DMS79 (cell line): ENCODE data around the gene CLEC17A.
A peak's percentile ranks its signal among the peaks of the same experiment; 100 is the strongest.
"Not testable (repeated sequence)": the region's sequence is repeated elsewhere in the genome, so short reads cannot be mapped to it uniquely, and the experiment has no call there.

Source experiments
- DNase-seq: peaks from one replicate; lab custom pipeline; 2025; lab: John Stamatoyannopoulos, UW

The CLEC17A gene

DNA sequence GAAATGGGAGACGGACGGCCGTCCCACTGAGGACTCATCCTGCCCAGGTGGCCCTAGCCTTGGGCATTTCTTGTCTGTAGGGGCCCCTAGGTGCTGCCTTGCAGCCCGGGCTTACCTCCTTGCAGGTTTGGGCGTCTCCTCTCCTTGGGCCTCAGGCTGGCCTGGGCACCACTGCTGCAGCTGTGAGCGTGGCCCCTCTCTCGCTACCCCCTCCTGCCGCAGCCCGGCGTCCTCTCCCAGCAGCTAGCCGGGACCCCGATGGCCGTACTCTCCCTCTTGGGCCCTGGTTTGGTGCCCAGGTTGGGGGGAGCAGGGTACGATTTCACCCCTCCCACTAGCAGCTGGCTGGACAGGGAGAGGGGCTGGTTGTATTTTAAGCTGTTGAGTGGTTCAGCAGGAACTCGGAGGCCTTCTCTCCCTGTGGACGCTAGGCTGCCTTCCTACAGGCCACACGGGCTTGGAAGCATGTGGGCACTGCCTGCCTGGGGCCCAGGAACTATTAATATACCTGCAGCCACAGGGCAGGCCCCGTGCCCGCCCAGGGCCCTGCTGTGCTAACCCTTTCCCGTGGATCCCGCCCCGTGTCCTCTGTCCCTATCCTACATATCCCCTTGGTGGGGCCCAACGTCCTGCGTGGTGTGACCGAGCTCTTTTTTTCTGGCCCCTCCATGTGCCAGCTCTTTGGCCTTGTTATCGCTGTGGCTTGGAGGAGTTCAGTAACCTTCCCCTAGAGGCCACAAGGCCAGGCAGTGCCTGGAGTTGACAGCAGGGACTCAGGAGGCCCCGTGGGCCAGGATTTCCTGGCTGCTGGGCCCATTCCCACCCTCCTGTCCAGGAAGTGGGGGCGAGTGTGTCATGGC lies 22.7 kb upstream of the CLEC17A start:
- no peak for DNase-seq

DNA sequence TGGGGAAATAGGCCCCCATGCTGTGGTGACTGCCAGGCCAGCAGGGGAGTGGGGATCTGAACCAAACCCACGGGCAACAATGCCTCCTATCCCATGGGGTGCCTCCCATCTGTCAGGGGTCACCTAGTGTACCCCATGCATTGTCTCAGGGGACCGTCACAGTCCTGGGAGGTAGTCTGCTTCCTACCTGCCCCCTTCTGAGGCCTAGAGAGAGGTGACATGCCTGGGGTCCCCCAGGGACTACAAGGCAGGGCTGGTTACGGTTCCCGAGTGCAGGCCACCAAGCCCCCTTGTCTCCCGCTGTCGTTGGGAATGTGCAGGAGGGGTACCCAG lies 22.1 kb upstream of the CLEC17A start:
- DNase-seq = no peak

DNA sequence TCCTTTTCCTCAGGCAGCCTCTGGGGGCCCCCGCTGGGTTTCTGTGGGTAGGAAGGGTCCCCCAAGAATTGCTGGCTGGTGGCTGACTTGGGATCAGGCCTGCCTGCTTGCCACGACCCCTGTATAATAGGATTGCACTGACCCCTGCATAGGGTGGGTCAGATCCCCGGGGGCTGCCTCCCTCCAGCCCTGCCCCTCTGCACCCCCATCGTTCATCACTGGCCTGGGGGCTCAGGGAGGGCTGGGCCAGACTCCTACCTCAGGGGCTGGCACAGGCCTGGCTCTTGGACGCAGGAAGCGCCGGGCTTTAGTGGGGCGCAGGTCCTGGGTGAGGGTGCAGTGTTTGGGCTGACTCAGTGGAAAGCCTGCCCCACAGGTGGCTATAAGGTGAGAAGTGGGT lies 21.6 kb upstream of the CLEC17A start:
- DNase-seq = no peak

DNA sequence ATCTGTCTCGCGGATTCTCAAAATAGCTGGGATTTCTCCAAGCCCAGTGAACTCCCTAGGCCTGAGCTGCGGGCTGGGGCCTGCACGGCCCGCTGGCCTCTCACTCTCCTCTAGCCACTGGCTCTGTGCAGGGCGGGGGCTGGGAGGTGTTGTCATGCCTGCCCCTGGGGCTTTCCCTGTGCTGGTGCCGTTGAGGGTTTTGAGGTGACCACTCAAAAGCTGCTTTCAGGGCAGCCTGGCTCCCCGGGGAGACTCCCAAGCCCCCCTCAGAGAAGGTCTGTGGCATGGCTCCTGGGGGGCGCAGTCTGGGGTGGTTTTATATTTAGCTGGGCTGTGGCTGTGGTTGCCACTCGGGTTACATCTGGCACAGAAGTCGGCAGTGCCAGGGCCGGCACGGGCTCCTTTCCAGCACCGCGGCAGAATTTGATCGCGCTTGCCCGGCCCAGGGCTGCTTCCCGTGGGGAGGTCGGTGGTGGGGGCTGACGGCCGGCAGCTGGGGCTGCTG lies 21.0 kb upstream of the CLEC17A start:
- DNase-seq = no peak

DNA sequence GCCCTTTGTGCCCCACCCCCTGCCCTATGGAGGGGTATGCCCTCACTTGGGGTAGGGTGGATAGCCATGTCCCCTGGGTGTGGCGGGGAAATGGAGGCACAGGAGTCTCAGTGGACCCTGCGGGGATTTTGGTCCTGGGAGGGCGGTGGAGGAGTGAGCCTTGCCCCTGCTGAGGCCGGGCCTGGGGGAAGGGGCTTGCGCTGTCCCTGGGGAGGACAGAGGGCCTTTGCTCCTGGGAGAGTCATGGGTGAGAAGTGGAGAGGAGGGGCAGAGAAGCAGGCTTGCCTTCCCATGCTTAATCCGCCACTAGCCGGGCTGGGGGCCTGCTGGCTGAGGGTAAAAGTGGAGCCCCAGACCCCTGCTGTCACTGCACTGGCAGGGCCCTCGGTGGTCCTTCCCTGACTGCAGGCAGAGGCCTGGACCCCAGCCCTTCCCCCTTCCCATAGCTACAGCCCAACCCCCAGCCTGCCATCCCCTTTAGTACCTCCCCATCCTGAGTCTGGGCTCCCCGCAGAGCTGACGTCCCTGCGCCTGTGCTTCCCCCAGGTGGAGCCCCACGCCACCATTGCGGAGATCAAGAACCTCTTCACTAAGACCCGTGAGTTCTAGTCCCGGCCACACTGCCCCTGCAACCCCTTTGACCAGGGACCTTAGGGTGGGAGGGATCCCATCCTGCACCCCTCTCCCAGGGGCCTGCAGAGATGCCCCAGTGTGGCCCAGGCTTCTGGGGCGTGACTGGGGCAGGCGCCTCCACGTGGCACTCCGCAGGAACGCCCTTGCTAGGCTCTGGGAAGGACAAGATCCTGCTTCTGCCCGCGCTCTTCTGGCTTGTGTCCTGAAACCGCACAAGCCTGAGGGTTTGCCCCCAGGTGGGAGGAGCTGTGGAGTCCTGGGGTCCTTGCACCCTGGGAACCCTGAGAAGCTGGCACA lies 20.0 kb upstream of the CLEC17A start:
- no peak for DNase-seq

DNA sequence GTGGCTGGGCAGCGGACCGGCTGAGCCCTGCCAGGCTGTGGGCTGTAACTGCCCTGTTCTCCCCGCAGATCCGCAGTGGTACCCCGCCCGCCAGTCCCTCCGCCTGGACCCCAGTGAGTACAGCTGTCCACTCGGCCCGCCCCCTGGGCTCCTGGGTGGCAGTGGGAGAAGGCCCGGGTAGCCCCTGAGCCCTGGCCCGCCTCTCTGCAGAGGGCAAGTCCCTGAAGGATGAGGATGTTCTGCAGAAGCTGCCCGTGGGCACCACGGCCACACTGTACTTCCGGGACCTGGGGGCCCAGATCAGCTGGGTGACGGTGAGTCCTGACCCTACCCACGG lies 19.3 kb upstream of the CLEC17A start:
- no peak for DNase-seq

DNA sequence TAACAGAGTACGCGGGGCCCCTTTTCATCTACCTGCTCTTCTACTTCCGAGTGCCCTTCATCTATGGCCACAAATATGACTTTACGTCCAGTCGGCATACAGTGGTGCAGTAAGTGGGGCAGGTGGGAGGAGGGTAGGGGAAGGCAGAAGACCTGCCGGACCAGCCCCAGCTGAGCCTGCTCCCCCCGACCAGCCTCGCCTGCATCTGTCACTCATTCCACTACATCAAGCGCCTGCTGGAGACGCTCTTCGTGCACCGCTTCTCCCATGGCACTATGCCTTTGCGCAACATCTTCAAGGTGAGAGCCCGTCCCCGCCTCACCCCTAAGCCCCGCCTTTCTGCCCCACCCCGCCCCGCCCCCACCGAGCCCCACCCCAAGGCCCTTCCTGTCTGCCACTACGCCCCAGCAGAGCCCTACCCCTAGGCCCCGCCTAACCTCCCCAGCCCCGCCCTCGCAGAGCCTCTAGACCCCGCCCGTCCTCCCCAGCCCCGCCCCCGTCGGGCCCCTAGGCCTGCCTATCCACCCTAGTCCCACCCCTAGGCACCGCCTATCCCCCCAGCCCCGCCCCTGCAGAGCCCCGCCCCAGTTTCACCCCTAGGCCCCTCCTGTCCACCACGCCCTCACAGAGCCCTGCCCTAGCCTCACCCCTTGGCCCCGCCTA lies 18.8 kb upstream of the CLEC17A start:
- DNase-seq = no peak

DNA sequence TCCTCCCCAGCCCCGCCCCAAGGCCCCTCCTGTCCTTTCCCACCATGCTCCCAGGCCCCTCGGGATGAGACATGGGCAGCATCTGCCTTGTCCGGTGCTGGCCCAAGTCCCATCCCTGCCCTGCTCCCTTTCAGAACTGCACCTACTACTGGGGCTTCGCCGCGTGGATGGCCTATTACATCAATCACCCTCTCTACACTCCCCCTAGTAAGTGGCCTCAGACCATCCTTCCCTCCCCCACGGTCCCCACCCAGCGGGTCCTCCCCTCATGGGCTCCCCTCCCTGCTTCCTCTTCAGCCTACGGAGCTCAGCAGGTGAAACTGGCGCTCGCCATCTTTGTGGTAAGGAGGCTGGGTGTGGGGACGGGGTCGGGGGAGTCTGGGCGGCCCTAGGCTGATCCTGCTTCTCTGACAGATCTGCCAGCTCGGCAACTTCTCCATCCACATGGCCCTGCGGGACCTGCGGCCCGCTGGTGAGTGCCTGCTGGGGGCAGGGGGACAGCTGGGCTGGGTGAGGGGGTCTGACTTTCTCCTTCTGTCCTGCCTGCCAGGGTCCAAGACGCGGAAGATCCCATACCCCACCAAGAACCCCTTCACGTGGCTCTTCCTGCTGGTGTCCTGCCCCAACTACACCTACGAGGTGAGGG lies 18.1 kb upstream of the CLEC17A start:
- DNase-seq = not testable (repeated sequence)

DNA sequence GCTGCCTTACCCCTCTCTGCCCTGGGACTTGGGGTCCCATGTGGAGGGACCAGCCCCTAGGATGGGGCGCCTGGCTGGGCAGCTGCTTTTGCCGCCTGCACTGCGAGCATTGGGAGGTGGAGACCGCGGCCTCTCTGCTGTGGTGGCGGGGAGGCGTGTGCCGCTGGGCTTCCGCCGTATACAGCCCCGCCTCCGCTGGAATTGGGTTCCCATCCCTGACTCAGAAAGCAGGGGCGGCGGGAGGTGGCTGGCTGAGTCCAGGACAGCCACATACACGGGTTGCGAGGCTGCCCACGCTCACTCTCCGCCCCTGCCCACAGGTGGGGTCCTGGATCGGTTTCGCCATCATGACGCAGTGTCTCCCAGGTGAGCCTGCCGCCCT lies 17.6 kb upstream of the CLEC17A start:
- DNase-seq = no peak

DNA sequence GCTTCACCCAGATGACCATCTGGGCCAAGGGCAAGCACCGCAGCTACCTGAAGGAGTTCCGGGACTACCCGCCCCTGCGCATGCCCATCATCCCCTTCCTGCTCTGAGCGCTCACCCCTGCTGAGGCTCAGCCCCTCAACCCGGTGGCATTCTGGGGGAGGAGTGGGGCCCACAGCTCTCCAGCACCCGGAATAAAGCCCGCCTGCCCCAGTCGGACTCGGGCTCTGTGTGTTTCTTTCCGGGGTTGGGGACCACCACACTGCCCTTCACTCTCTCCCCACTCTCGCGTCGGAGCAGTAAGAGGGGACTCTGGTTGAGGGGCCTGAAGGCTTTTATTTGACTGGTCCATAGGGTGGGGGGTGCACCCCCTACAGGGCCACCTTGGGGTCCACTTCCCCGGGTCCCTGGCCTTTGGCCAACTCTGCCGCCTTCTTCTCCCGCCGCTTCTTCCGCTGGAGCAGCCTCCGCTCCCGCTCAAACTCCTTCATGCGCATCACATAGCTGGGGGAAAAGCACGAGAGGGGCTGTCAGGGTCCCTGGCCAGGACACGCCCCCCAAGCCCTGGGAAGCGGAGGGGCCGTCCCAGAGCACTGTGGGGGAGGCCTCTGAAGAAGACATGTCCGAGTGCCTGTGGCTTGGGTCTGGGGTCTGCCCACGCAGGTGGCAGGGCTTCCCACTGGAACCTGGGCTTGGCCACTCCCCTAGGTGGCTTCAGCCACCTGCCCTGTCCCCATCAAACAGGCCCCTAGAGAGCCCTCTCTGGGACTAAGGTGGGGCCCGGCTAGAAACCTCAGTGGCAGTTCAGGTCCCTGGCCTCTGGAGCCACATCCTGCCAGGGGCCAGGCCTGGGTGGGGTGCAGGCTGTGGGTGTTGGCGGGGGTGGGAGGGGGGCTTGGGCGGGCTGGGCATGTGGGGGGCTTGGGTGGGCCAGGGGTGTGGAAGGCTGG lies 16.8 kb upstream of the CLEC17A start:
- no peak for DNase-seq

DNA sequence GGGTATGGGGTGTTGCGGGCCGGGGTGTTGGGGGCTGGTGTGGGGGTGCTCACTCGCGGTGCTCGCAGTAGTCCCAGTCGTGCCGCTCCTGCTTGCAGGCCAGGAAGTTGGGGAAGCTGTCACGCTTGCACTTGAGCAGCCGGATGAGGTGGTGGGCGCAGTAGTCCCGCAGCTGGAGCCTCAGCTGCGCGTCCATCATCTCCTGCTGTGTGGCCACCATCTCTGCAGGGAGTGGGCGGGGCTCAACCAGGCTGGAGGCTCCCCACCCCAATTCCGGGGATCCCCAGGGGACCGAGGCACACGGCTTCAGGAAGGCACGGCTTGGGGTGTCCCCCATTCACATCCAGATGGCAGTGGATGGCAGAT lies 16.2 kb upstream of the CLEC17A start:
- no peak for DNase-seq

DNA sequence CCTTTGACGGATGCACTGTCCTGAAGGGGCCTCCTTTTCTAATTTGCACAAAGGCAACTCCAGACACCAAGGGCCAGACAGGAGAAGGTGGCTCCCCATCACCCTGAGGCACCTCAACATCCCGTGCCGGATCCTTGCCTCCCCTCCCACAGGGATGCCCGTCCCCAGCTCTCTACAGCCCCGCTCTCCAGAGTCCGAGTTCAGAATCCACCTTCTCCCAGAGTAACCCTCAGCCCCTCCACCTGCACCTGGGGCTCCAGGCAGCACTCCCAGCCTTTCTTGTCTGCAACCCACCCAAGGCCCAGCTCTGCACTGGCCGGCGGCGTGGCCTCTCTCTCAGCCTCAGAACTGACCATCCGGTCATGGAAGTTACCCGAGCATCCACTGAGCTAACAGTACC lies 15.8 kb upstream of the CLEC17A start:
- no peak for DNase-seq

DNA sequence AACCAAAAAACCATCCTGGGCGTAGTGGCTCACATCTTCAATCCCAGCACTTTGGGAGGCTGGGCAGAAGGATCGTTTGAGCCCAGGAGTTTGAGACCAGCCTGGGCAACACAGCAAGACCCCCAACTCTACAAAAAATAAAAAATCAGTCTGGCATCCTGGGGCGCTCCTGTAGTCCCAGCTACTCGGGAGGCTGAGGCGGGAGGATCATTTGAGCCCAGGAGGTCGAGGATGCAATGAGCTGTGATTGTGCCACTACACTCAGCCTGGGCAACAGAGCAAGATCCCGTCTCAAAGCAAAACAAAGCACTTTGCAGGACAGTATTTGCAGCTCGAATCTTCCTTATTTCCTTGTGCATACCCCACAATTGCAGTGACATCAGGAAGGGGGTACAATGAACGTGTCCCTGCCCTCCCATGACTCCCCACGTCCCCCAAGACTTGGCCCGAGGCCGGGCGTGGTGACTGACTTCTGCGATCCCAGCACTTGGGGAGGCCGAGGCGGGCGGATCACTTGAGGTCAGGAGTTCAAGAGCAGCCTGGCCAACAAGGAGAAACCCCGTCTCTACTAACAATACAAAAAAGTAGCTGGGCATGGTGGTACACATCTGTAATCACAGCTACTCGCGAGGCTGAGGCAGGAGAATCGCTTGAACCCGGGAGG lies 11.9 kb upstream of the CLEC17A start:
- no peak for DNase-seq

DNA sequence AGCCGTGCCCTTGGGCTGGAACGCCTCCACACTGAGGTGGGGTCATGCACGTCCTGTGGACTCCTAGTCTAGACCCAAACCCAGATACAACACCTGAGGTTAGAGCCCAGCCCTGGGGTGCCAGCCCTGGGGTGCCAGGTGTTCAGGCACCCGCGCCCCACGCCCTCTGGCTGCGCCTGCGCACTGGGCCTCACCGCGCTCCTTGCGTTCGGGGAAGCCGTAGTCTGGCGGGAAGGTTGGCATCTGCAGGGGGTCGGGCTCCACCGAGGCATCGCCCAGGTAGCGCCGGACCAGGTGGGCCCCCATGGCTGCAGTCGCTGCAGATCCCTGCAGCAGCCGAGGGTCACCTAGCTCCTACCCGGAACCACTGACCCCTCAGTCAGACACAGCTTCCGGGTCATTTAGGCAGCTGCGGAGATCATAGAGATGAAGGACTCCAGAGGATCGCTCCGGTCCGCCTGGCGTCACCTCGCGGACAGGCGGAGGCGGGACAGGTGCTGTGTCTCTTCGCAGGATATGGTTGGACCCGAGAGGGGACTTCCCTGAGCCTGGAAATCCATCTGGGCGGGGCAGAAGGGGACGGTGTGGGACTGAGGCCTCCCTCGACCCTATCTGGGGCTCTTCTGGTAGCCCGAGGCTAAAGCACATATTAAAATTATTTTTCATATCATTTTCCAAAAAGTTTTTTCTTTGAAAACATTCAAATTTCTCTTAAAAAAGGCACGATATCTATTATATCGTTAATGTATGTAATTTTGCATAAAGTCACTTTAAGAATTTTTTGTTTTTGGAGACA lies 11.0 kb upstream of the CLEC17A start, which contains the start of gene NDUFB7:
TSS of gene NDUFB7 (minus strand) at position 372 of the 796 bp plus-strand sequence. CDS start at position 306, 66 bp downstream.
- peak; percentile 90 for DNase-seq

DNA sequence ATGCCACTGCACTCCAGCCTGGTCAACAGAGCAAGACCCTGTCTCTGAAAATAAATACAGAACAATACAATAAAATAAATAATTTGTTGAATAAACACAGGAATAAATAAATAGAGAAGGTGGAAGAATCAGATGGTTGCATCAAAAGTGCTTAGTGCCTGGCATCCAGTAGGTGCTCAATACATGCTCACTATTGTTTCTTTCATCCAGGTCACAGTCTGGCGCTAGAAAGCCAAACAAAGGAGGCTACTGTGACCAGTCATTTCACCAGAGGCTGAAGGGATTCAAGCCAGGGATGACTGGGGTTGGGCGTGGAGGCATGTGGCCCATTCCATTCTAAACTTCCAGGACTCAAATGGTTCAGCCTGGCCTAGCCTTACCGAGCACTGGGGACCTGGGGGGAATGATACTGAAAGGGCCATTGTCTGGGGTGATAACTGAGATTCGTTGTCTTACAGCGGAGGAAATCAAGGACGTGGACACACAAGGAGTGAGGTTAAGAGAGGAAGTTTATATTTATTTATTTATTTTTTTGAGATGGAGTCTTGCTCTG lies 7.4 kb upstream of the CLEC17A start:
- no peak for DNase-seq

DNA sequence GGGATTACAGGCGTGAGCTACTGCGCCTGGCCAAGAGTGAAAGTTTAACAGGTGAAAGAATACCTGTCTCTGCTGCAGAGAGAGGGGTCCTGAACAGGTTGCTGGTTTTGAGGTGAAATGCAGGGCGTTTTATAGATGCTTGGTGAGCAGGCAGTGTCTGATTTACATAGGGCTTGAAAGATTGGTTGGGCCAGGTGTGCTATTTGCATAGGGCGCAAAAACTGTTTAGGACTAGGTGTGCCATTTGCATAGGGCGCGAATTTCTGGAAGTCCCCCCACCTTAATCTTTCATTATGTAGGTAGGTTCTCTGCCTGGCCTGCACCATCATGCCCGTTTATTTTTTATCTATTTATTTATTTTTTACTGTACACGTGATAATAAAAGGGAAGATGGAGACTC lies 6.5 kb upstream of the CLEC17A start:
- DNase-seq = no peak

DNA sequence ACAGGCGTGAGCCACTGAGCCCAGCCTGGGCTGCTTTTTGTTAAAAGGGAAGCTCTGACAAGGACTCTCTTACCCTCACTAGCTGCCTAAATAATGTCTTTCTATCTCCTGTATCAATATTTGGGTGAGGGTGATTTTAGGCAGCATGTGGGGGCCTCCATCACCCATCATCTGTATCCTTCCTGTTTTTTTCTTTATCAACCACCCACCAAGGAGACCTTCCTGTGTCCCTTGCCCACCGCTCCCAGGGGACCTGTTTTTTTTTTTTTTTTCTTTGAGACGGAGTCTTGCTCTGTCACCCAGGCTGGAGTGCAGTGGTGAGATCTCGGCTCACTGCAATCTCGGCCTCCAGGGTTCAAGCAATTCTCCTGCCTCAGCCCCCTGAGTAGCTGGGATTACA lies 5.6 kb upstream of the CLEC17A start:
- DNase-seq = no peak

DNA sequence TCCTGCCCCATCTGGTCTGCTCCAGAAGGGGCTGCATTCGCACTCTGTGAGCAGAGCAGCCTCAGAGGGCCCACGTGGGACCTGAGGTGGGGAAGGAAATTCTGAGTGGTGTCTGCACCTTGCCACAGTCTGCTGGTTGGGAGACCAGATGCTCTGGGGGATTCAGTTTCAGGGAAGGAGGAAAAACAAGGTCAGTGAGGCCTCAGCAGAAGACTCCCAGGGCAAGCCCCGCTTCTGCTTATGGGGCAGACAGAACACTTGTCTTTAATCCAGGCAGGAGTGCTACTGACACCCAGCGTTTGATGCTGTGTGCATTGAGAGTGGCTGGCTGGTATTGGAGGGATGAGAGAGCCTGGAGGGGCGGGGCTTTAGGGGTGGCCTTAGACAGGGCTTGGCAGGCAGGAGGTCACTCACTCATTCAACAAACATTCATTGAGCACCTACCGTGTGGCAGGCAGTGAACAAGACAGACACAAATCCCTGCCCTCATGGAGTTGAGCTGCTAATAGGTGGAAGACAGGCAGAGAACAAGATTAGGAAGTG lies 4.9 kb upstream of the CLEC17A start:
- DNase-seq = no peak
